Progenitor cell of endocrine pancreas (in vitro differentiated cells): ENCODE measurements around the gene INPP4A. TPM values are rescaled to one million over a fixed set of nuclear protein-coding genes. Genes with fewer than 3 reads are reported as not detected.

Experiments used
- DNase-seq: peaks from one replicate; pipeline ENCODE4 v3.0.0; 2021; ENCODE audit warnings: low spot score; ENCODE audit not compliant: unreplicated experiment
- H3K27ac Mint-ChIP-seq: 2 replicates; pipeline ENCODE4 v1.8.0; 2021; ENCODE audit warnings: mild to moderate bottlenecking, moderate library complexity, mixed read lengths
- H3K27me3 Mint-ChIP-seq: 2 replicates; pipeline ENCODE4 v1.8.0; 2021; ENCODE audit warnings: mixed read lengths
- H3K36me3 Mint-ChIP-seq: 2 replicates; pipeline ENCODE4 v1.8.0; 2022; ENCODE audit warnings: mixed read lengths; ENCODE audit not compliant: insufficient read depth
- H3K4me1 Mint-ChIP-seq: 2 replicates; pipeline ENCODE4 v1.8.0; 2021; ENCODE audit warnings: low read depth, mixed read lengths
- H3K4me3 Mint-ChIP-seq: 2 replicates; pipeline ENCODE4 v1.8.0; 2021; ENCODE audit warnings: low read depth, mild to moderate bottlenecking, moderate library complexity, mixed read lengths
- H3K9me3 Mint-ChIP-seq: 2 replicates; pipeline ENCODE4 v1.8.0; 2021; ENCODE audit warnings: low read depth, mixed read lengths
- CTCF ChIP-seq: fragments of 200-600 bp; sonication (generic); IDR thresholded peaks from one replicate; pipeline ENCODE4 v1.5.0; 2021; ENCODE audit warnings: antibody characterized with exemption, mild to moderate bottlenecking; ENCODE audit not compliant: unreplicated experiment
- total RNA-seq: library from RNA; stranded (reverse); gene quantifications from 2 replicates; pipeline ENCODE4 v1.2.1, GENCODE V29; 2021

The INPP4A gene
- total RNA-seq, 1 donor from 2014 or later: 33.0 TPM

- no peak for DNase-seq
- Mint-ChIP-seq H3K36me3 (no peaks in the 10 kb centered on the region), H3K4me1 (peaks cover 39% of the 10 kb centered on the region), H3K27me3 (no peaks in the 10 kb centered on the region), H3K27ac (peak overlapping the region; percentile 91), H3K4me3 (peak overlapping the region; percentile 92), H3K9me3 (no peaks in the 10 kb centered on the region)
- TF ChIP-seq CTCF: no peak
Observed at GRCh38 chr2:98445683-98446581, 1.3 kb downstream of the INPP4A start.

GRCh38 chr2:98446850-98447249, 2.2 kb downstream of the INPP4A start:
- Mint-ChIP-seq H3K9me3 (no peaks in the 10 kb centered on the region), H3K4me1 (peaks cover 33% of the 10 kb centered on the region), H3K27me3 (no peaks in the 10 kb centered on the region), H3K4me3 (no peak overlapping the region), H3K27ac (no peak overlapping the region), H3K36me3 (no peaks in the 10 kb centered on the region)
- TF ChIP-seq CTCF: no peak
- DNase-seq: no peak

- Mint-ChIP-seq H3K4me3 (no peak overlapping the region), H3K27ac (no peak overlapping the region), H3K4me1 (peaks cover 24% of the 10 kb centered on the region), H3K36me3 (no peaks in the 10 kb centered on the region), H3K27me3 (no peaks in the 10 kb centered on the region), H3K9me3 (no peaks in the 10 kb centered on the region)
- DNase-seq: no peak
- TF ChIP-seq CTCF: no peak
Observed at GRCh38 chr2:98448441-98449145, 3.9 kb downstream of the INPP4A start.

GRCh38 chr2:98452396-98453027, 7.9 kb downstream of the INPP4A start:
- no peaks in the 10 kb centered on the region for H3K9me3 Mint-ChIP-seq
- peaks cover 11% of the 10 kb centered on the region for H3K4me1 Mint-ChIP-seq
- no peak for TF ChIP-seq CTCF
- H3K4me3 Mint-ChIP-seq: no peak overlapping the region
- peaks cover 2% of the 10 kb centered on the region for H3K36me3 Mint-ChIP-seq
- DNase-seq: no peak
- H3K27ac Mint-ChIP-seq: no peak overlapping the region
- H3K27me3 Mint-ChIP-seq: no peaks in the 10 kb centered on the region

GRCh38 chr2:98453083-98453482, 8.4 kb downstream of the INPP4A start:
- TF ChIP-seq CTCF: no peak
- DNase-seq: no peak
- no peak overlapping the region for H3K27ac Mint-ChIP-seq
- H3K4me3 Mint-ChIP-seq: no peak overlapping the region
- H3K4me1 Mint-ChIP-seq: peaks cover 11% of the 10 kb centered on the region
- H3K36me3 Mint-ChIP-seq: peaks cover 2% of the 10 kb centered on the region
- no peaks in the 10 kb centered on the region for H3K9me3 Mint-ChIP-seq
- no peaks in the 10 kb centered on the region for H3K27me3 Mint-ChIP-seq
